Large intestine (tissue), 3 donors: ENCODE data around the gene SCO2. TPM values are rescaled to one million over a fixed set of nuclear protein-coding genes. Genes with fewer than 3 reads are reported as not detected.

ENCODE experiments used
- DNase-seq, 2 donors: peaks; one replicate each; pipeline versions ENCODE4 v3.0.0 to v3.0.0-alpha.2; 2013
- H3K27ac ChIP-seq: one replicate; pipeline ENCODE4 v1.5.1; 2013; ENCODE audit warnings: low read length
- H3K27me3 ChIP-seq: 2 replicates; pipeline ENCODE4 v1.6.1; 2013; ENCODE audit warnings: low read length; ENCODE audit not compliant: control insufficient read depth, insufficient read depth
- H3K36me3 ChIP-seq: 2 replicates; pipeline ENCODE4 v1.6.1; 2013; ENCODE audit warnings: low read length; ENCODE audit not compliant: control insufficient read depth, insufficient read depth
- H3K4me1 ChIP-seq: one replicate; pipeline ENCODE4 v1.6.1; 2013; ENCODE audit warnings: low read length; ENCODE audit not compliant: control insufficient read depth, insufficient read depth
- H3K4me3 ChIP-seq: one replicate; pipeline ENCODE4 v1.5.1; 2013; ENCODE audit warnings: low read length
- H3K9me3 ChIP-seq: one replicate; pipeline ENCODE4 v1.6.1; 2013; ENCODE audit warnings: mild to moderate bottlenecking, low read depth, low read length, moderate library complexity; ENCODE audit not compliant: control insufficient read depth
- WGBS: methylation state at CpG from one replicate; pipeline ENCODE4 v1.1.5; 2013; ENCODE audit warnings: low lambda C conversion rate; ENCODE audit not compliant: insufficient coverage; 5-methylcytosine and 5-hydroxymethylcytosine counted together
- polyA plus RNA-seq: library from polyadenylated mRNA; unstranded; fragments of 120-200 nt; gene quantifications from one replicate; pipeline ENCODE4 v1.2.1, GENCODE V29; 2013

Gene SCO2
- polyA plus RNA-seq, 1 donor: 1.8 TPM

GRCh38 chr22:50517495-50518260 is 7.7 kb downstream of the SCO2 start:
- peaks cover 65% of the 10 kb centered on the region for H3K36me3 ChIP-seq
- no peaks in the 10 kb centered on the region for H3K4me1 ChIP-seq
- WGBS: no CpG with 5 or more reads among the region's 20 CpGs
- no peak overlapping the region for H3K4me3 ChIP-seq
- DNase-seq: no peak
- H3K27me3 ChIP-seq: no peaks in the 10 kb centered on the region
- H3K27ac ChIP-seq: no peak overlapping the region
- no peaks in the 10 kb centered on the region for H3K9me3 ChIP-seq

- WGBS: no CpG with 5 or more reads among the region's 16 CpGs
- no peaks in the 10 kb centered on the region for H3K27me3 ChIP-seq
- H3K9me3 ChIP-seq: no peaks in the 10 kb centered on the region
- no peak for DNase-seq
- no peaks in the 10 kb centered on the region for H3K4me1 ChIP-seq
- no peak overlapping the region for H3K27ac ChIP-seq
- H3K36me3 ChIP-seq: peaks cover 60% of the 10 kb centered on the region
- no peak overlapping the region for H3K4me3 ChIP-seq
These were observed 8.5 kb downstream of the SCO2 start for GRCh38 chr22:50516891-50517290.

- Histone ChIP-seq H3K27ac (no peak overlapping the region), H3K27me3 (no peaks in the 10 kb centered on the region), H3K4me3 (no peak overlapping the region), H3K4me1 (no peaks in the 10 kb centered on the region), H3K36me3 (peaks cover 53% of the 10 kb centered on the region), H3K9me3 (no peaks in the 10 kb centered on the region)
- DNase-seq: no peak
- WGBS: no CpG with 5 or more reads among the region's 8 CpGs
These were observed 9.3 kb downstream of the SCO2 start for GRCh38 chr22:50516068-50516467.

- no peaks in the 10 kb centered on the region for H3K27me3 ChIP-seq
- H3K36me3 ChIP-seq: peaks cover 36% of the 10 kb centered on the region
- no CpG with 5 or more reads among the region's 15 CpGs for WGBS
- no peaks in the 10 kb centered on the region for H3K9me3 ChIP-seq
- H3K4me3 ChIP-seq: no peak overlapping the region
- no peak overlapping the region for H3K27ac ChIP-seq
- peaks cover 8% of the 10 kb centered on the region for H3K4me1 ChIP-seq
- DNase-seq: no peak
These were observed 12.2 kb downstream of the SCO2 start for GRCh38 chr22:50513175-50513574.

GRCh38 chr22:50508897-50509296 is 16.5 kb downstream of the SCO2 start:
- no peak for DNase-seq

GRCh38 chr22:50507991-50508884 is 17.2 kb downstream of the SCO2 start, which contains the start of gene NCAPH2:
Gene NCAPH2 (plus strand): TSS chr22:50508224. CDS start chr22:50508338, 114 bp downstream.
- no CpG with 5 or more reads among the region's 76 CpGs for WGBS
- Histone ChIP-seq H3K4me1 (peaks cover 14% of the 10 kb centered on the region), H3K36me3 (peaks cover 26% of the 10 kb centered on the region), H3K4me3 (peak within 1 kb of the TSS; percentile 99), H3K27me3 (no peaks in the 10 kb centered on the region), H3K27ac (peak within 1 kb of the TSS; percentile 77), H3K9me3 (no peaks in the 10 kb centered on the region)
- DNase-seq: peak; percentile 97 to 98

More at GRCh38 chr22:50508897-50509296, 16.5 kb downstream of the SCO2 start:
- no CpG with 5 or more reads among the region's 3 CpGs for WGBS
- H3K4me1 ChIP-seq: peaks cover 14% of the 10 kb centered on the region
- H3K27me3 ChIP-seq: no peaks in the 10 kb centered on the region
- peak overlapping the region; percentile 76 for H3K27ac ChIP-seq
- H3K36me3 ChIP-seq: peaks cover 22% of the 10 kb centered on the region
- H3K4me3 ChIP-seq: peak overlapping the region; percentile 83
- H3K9me3 ChIP-seq: no peaks in the 10 kb centered on the region

- no CpG with 5 or more reads among the region's 62 CpGs for WGBS
- peak within 1 kb of the TSS; percentile 77 for H3K27ac ChIP-seq
- no peaks in the 10 kb centered on the region for H3K27me3 ChIP-seq
- DNase-seq: peak; percentile 77 to 82
- peaks cover 31% of the 10 kb centered on the region for H3K36me3 ChIP-seq
- H3K9me3 ChIP-seq: no peaks in the 10 kb centered on the region
- H3K4me1 ChIP-seq: peaks cover 14% of the 10 kb centered on the region
- peak within 1 kb of the TSS; percentile 99 for H3K4me3 ChIP-seq
These were observed 17.9 kb downstream of the SCO2 start, which contains the start of gene LMF2 for GRCh38 chr22:50507421-50507990. Gene LMF2 (minus strand): TSS chr22:50507702. CDS start chr22:50507675, 27 bp downstream.

- no peaks in the 10 kb centered on the region for H3K27me3 ChIP-seq
- H3K9me3 ChIP-seq: no peaks in the 10 kb centered on the region
- no peak for DNase-seq
- peaks cover 14% of the 10 kb centered on the region for H3K4me1 ChIP-seq
- WGBS: no CpG with 5 or more reads among the region's 21 CpGs
- H3K36me3 ChIP-seq: peaks cover 33% of the 10 kb centered on the region
- peak overlapping the region; percentile 99 for H3K4me3 ChIP-seq
- H3K27ac ChIP-seq: peak overlapping the region; percentile 77
These were observed 18.6 kb downstream of the SCO2 start for GRCh38 chr22:50506611-50507420.

- peaks cover 33% of the 10 kb centered on the region for H3K36me3 ChIP-seq
- no peak overlapping the region for H3K4me3 ChIP-seq
- no peak overlapping the region for H3K27ac ChIP-seq
- DNase-seq: no peak
- peaks cover 14% of the 10 kb centered on the region for H3K4me1 ChIP-seq
- no peaks in the 10 kb centered on the region for H3K27me3 ChIP-seq
- no peaks in the 10 kb centered on the region for H3K9me3 ChIP-seq
- WGBS: no CpG with 5 or more reads among the region's 41 CpGs
These were observed 19.4 kb downstream of the SCO2 start for GRCh38 chr22:50505776-50506610.
